Gastroesophageal sphincter (tissue), 4 donors: Measurements from ENCODE around the gene USP50. TPM values are rescaled to one million over a fixed set of nuclear protein-coding genes. Genes with fewer than 3 reads are reported as not detected.

Experiments used
- ATAC-seq: fragments of 150-250 bp; one replicate; pipeline ENCODE4 v1.9.1; 2016; ENCODE audit warnings: mild to moderate bottlenecking, moderate library complexity
- H3K27ac ChIP-seq, 4 donors: fragments of 200-600 bp; sonication (generic) in 3 of 4; 1 replicate in 3 of 4; 2 replicates in 1 of 4; pipeline ENCODE4 v1.5.1; 2016 to 2019
- H3K27me3 ChIP-seq: fragments of 200-600 bp; sonication (generic); one replicate; pipeline ENCODE4 v1.5.1; 2019
- H3K36me3 ChIP-seq, 2 donors: fragments of 200-600 bp; sonication (generic); one replicate each; pipeline ENCODE4 v1.5.1; 2019; ENCODE audit warnings: control low read depth in 1 of 2
- H3K4me1 ChIP-seq, 3 donors: fragments of 200-600 bp; sonication (generic); 1 replicate in 2 of 3; 2 replicates in 1 of 3; pipeline ENCODE4 v1.5.1; 2016 to 2019; ENCODE audit warnings: control low read depth in 2 of 3
- H3K4me3 ChIP-seq, 2 donors: fragments of 200-600 bp; sonication (generic); one replicate each; pipeline ENCODE4 v1.5.1; 2019; ENCODE audit warnings: mild to moderate bottlenecking in 1 of 2, moderate library complexity in 1 of 2
- H3K9me3 ChIP-seq, 3 donors: fragments of 200-600 bp; sonication (generic); one replicate each; pipeline ENCODE4 v1.5.1; 2017 to 2019; ENCODE audit warnings: control low read depth in 2 of 3
- CTCF ChIP-seq, 4 experiments: fragments of 200-600 bp in 2 of 4; fragments of 450-650 bp in 2 of 4; sonication (generic) in 1 of 4; IDR thresholded peaks; one replicate each; pipeline ENCODE4 v1.5.1; 2017 to 2019; ENCODE audit warnings: antibody characterized with exemption in 4 of 4, mild to moderate bottlenecking in 2 of 4, moderate library complexity in 2 of 4
- EP300 ChIP-seq: sonication (generic); formaldehyde crosslinking; IDR thresholded peaks from one replicate; pipeline ENCODE4 v1.6.1; 2017; ENCODE audit warnings: antibody characterized with exemption, mild to moderate bottlenecking
- POLR2A ChIP-seq, 2 donors: fragments of 450-650 bp; IDR thresholded peaks; one replicate each; pipeline ENCODE4 v1.6.1; 2017; ENCODE audit warnings: antibody characterized with exemption in 2 of 2, mild to moderate bottlenecking in 2 of 2, moderate library complexity in 1 of 2
- POLR2AphosphoS5 ChIP-seq: sonication (generic); formaldehyde crosslinking; IDR thresholded peaks from one replicate; pipeline ENCODE4 v1.6.1; 2017; ENCODE audit warnings: antibody characterized with exemption
- small RNA-seq, 4 donors: library from RNA; depleted of rRNA; stranded (forward); fragments of <200 nt; gene quantifications; one replicate each; pipeline ENCODE3, GENCODE V24; 2016
- total RNA-seq, 4 donors: library from RNA; depleted of rRNA; stranded (reverse); fragments of >200 nt; gene quantifications; one replicate each; pipeline ENCODE4 v1.1.0, GENCODE V29; 2016

USP50 gene
- total RNA-seq, 4 donors from 2014 or later = 0.94 TPM; not detected in 3

DNA sequence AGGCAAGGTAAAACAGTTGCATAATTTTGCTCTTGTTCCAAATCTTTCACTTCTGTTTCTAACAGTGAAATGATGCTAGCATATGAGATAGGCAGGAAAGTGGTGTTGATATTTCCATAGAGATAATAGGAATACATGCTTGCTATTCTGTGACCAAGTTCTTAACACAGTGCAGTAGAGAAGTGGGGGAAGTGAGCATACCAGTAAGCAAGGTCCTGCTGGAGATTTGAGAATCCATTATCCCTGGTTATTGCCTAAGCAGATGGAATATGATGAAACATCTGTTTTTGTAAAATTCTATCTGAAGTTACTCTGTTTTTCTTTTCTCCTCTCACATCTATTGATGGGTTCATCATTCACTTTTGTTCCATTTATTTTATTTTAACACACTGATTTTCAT, 93.5 kb downstream of the USP50 start:
- H3K4me1 ChIP-seq = no peaks in the 10 kb centered on the region
- no peaks in the 10 kb centered on the region for H3K27me3 ChIP-seq
- no peak overlapping the region for H3K4me3 ChIP-seq
- H3K27ac ChIP-seq = no peak overlapping the region
- TF ChIP-seq EP300 (no peak), POLR2AphosphoS5 (no peak), POLR2A (IDR thresholded peaks at IDR 0.05) (no peak), CTCF (IDR thresholded peaks at IDR 0.05) (no peak)
- H3K36me3 ChIP-seq = peaks cover 0 to 68% of the 10 kb centered on the region in 2 donors
- ATAC-seq = no peak
- no peaks in the 10 kb centered on the region for H3K9me3 ChIP-seq

Small RNA genes lying within 50 kb of the gene (small RNA-seq; reads per million reads assigned to genes)
- gene RNA5SP395 = 0 to 0.55 (median 0.04) reads per million in 4 donors

Other genes with a start within 250 kb of the USP50 start
- gene GABPB1, start 191.5 kb downstream of the USP50 start, total RNA-seq = 10 to 100 TPM; 15.8 to 26.1 (median 17.8) TPM
- 10 to 100 TPM; 45.9 to 70.0 (median 55.4) TPM for gene USP8, start 122.3 kb downstream of the USP50 start, total RNA-seq
- 10 to 100 TPM; 29.1 to 82.0 (median 40.3) TPM for gene TRPM7, start 140.1 kb upstream of the USP50 start, total RNA-seq
- gene SPPL2A, start 219.0 kb upstream of the USP50 start, total RNA-seq = 100 to 1,000 TPM; 114 to 236 (median 140) TPM